A549 (cell line): ENCODE measurements around the gene SPTBN4. TPM values are rescaled to one million over a fixed set of nuclear protein-coding genes. Genes with fewer than 3 reads are reported as not detected.
"Not testable (repeated sequence)": the region's sequence is repeated elsewhere in the genome, so short reads cannot be mapped to it uniquely, and the experiment has no call there.

Source experiments
- ATAC-seq, 2 experiments: fragments of 200-7000 bp in 1 of 2; fragments of >200 bp in 1 of 2; cut with Nextera tagmentation in 1 of 2; cut with Tn5 transposase in 1 of 2; 3 replicates each; pipeline versions ENCODE4 v1.8.0 to v1.9.1; 2018 to 2020; ENCODE audit warnings: mild to moderate bottlenecking in 1 of 2, moderate library complexity in 1 of 2
- CTCF ChIA-PET: fragments of 300-600 bp; sonication (Branson Sonifier 250); formaldehyde crosslinking; extraction: SDS; loops from one replicate; lab custom pipeline; 2021; ENCODE audit warnings: antibody characterized with exemption, inconsistent platforms; lab: Yijun Ruan, JAX
- POLR2A ChIA-PET: fragments of 350-600 bp; formaldehyde crosslinking; extraction: SDS; loops from one replicate; lab custom pipeline; 2021; ENCODE audit warnings: antibody characterized with exemption, inconsistent platforms; lab: Yijun Ruan, JAX
- DNase-seq, 2 experiments: peaks; one replicate each; pipeline versions ENCODE4 v3.0.0 to v3.0.0-alpha.2; 2011 to 2016; ENCODE audit warnings: low read depth in 1 of 2, low spot score in 1 of 2
- FAIRE-seq: peaks from 2 replicates; lab custom pipeline; 2011; peaks lifted over from hg19 to GRCh38; lab: Jason Lieb, UNC
- H3K27ac ChIP-seq, 2 experiments: fragments of >200 bp; sonication (Bioruptor Twin); formaldehyde crosslinking; 3 replicates each; pipeline ENCODE4 v1.5.1; 2016 to 2017
- H3K4me1 ChIP-seq: fragments of >200 bp; sonication (Bioruptor Twin); formaldehyde crosslinking; 3 replicates; pipeline ENCODE4 v1.6.1; 2016
- H3K4me2 ChIP-seq: fragments of >200 bp; sonication (Bioruptor Twin); formaldehyde crosslinking; 3 replicates; pipeline ENCODE4 v1.6.1; 2016
- H3K4me3 ChIP-seq: fragments of >200 bp; sonication (Bioruptor Twin); formaldehyde crosslinking; 3 replicates; pipeline ENCODE4 v1.5.1; 2016
- H3K9me3 ChIP-seq: fragments of >200 bp; sonication (Bioruptor Twin); formaldehyde crosslinking; 3 replicates; pipeline ENCODE4 v1.6.1; 2016
- ATOH8 ChIP-seq: fragments of 250-450 bp; sonication (Bioruptor Pico); IDR thresholded peaks from 2 replicates; pipeline ENCODE4 v1.5.0; 2020; ENCODE audit warnings: low read depth, mild to moderate bottlenecking, moderate library complexity
- BCL3 ChIP-seq: fragments of >200 bp; sonication (Bioruptor Twin); formaldehyde crosslinking; IDR thresholded peaks from 3 replicates; pipeline ENCODE4 v1.6.1; 2016
- CEBPB ChIP-seq, 2 experiments: fragments of >200 bp in 1 of 2; sonication (Bioruptor Twin) in 1 of 2; formaldehyde crosslinking in 1 of 2; IDR thresholded peaks; 2 replicates each; pipeline ENCODE4 v1.6.1; 2012 to 2016
- CHD4 ChIP-seq: fragments of 200-600 bp; sonication (generic); IDR thresholded peaks from 2 replicates; pipeline ENCODE4 v1.6.1; 2016; ENCODE audit warnings: antibody characterized with exemption, mild to moderate bottlenecking, borderline replicate concordance
- EHF ChIP-seq: fragments of 250-450 bp; sonication (Bioruptor Pico); IDR thresholded peaks from 2 replicates; pipeline ENCODE4 v1.5.0; 2020; ENCODE audit warnings: mild to moderate bottlenecking
- ESRRA ChIP-seq: fragments of 150-350 bp; IDR thresholded peaks from 2 replicates; pipeline ENCODE4 v1.6.1; 2014; ENCODE audit warnings: mild to moderate bottlenecking, low read length, borderline replicate concordance
- HDAC2 ChIP-seq: fragments of 200-600 bp; sonication (generic); IDR thresholded peaks from 2 replicates; pipeline ENCODE4 v1.6.1; 2016
- MAX ChIP-seq: IDR thresholded peaks from 2 replicates; pipeline ENCODE4 v1.6.1; 2012
- MYC ChIP-seq: IDR thresholded peaks from 2 replicates; pipeline ENCODE4 v1.6.1; 2012; ENCODE audit warnings: mild to moderate bottlenecking, inconsistent platforms, low read length, improper control_type of control experiment, borderline replicate concordance
- POLR2AphosphoS2 ChIP-seq: conservative IDR thresholded peaks from 2 replicates; pipeline ENCODE4 v1.6.1; 2012; ENCODE audit warnings: low read length, improper control_type of control experiment, inconsistent platforms
- RNF2 ChIP-seq: fragments of 200-600 bp; sonication (generic); IDR thresholded peaks from 2 replicates; pipeline ENCODE4 v1.6.1; 2016; ENCODE audit warnings: low read depth, mild to moderate bottlenecking, antibody characterized with exemption, moderate library complexity, borderline replicate concordance
- ZFP36 ChIP-seq: fragments of 450-650 bp; IDR thresholded peaks from 2 replicates; pipeline ENCODE4 v1.6.1; 2014; ENCODE audit warnings: borderline replicate concordance; ENCODE audit not compliant: partially characterized antibody
- ZSCAN20 ChIP-seq: fragments of 250-450 bp; sonication (Bioruptor Pico); IDR thresholded peaks from 2 replicates; pipeline ENCODE4 v1.8.0; 2022; ENCODE audit warnings: mild to moderate bottlenecking, moderate library complexity
- WGBS: methylation state at CpG from one replicate; pipeline ENCODE4 v1.1.6; 2017; ENCODE audit errors: missing lambda C conversion rate; 5-methylcytosine and 5-hydroxymethylcytosine counted together
- polyA plus RNA-seq, 4 experiments: library from polyadenylated mRNA; depleted of rRNA in 3 of 4; stranded (reverse); fragments of >200 nt; fragmentation: RNase III in 1 of 4; extraction: RNeasy Plus Mini Kit Qiagen cat#74134 plus additional on column Dnase treatment in 1 of 4; gene quantifications; 2 replicates in 3 of 4; 3 replicates in 1 of 4; pipeline ENCODE4 v1.2.3, GENCODE V29; 2011 to 2017
- TF ChIP-seq, protein P1 (sequence below): fragments of 200-600 bp; sonication (generic); IDR thresholded peaks from 2 replicates; pipeline ENCODE4 v1.6.1; 2016; ENCODE audit warnings: antibody characterized with exemption, mild to moderate bottlenecking, moderate library complexity

The SPTBN4 gene
- polyA plus RNA-seq, 2 of the 4 experiments (the other 2 are of a cell fraction): 1.4 to 2.2 TPM

GRCh38 chr19:40428197-40428596, 38.6 kb upstream of the SPTBN4 start:
- H3K4me3 ChIP-seq, ATAC-seq, H3K9me3 ChIP-seq, H3K4me2 ChIP-seq, H3K27ac ChIP-seq, FAIRE-seq, DNase-seq: not testable (repeated sequence)
- ChIA-PET CTCF (interaction anchor here (1.6 to 46.6 kb wide), 3 partner anchors 5 to 25 kb away, joined by 6 to 950 read pairs (median 950); partner anchors contain the start of genes BLVRB, PRX, SERTAD1 and SERTAD3), POLR2A (interaction anchor here (0.6 kb wide), 1 partner anchor 11 kb away, joined by 4 read pairs; no protein-coding TSS in a partner anchor)
- WGBS: 97% methylated on average over 7 of the region's 7 CpGs
- peaks cover 26% of the 10 kb centered on the region for H3K4me1 ChIP-seq
- peak; percentile 30 to 46; a peak in 2 of 4 replicates for TF ChIP-seq CEBPB (IDR thresholded peaks at IDR 0.05)

DNA sequence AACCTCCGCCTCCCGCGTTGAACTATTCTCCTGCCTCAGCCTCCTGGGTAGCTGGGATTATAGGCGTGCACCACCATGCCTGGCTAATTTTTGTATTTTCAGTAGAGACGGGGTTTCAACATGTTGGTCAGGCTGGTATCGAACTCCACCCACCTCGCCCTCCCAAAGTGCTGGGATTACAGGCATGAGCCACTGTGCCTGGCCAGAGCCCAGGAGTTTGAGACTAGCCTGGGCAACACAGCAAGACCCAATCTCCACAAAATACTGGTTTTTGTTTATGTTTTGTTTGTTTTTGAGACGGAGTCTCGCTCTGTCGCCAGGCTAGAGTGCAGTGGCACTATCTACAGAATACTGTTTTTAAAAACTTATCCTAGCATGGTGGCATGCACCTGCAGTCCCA, 36.6 kb upstream of the SPTBN4 start:
- CTCF ChIA-PET: interaction anchor here (0.6 to 46.6 kb wide), 7 partner anchors 7 to 252 kb away, joined by 3 to 950 read pairs (median 4); partner anchors contain the start of genes BLVRB, PRX, SERTAD1 and SERTAD3
- 97% methylated on average over 10 of the region's 10 CpGs for WGBS
- peaks cover 27% of the 10 kb centered on the region for H3K4me1 ChIP-seq
- not testable (repeated sequence) for H3K4me2 ChIP-seq, DNase-seq, H3K27ac ChIP-seq, ATAC-seq, H3K9me3 ChIP-seq, H3K4me3 ChIP-seq, FAIRE-seq
- POLR2A ChIA-PET: interaction anchor here (0.7 to 4.6 kb wide), 3 partner anchors 9 to 27 kb away, joined by 7 to 79 read pairs (median 7); partner anchors contain the start of gene SERTAD3

GRCh38 chr19:40431698-40432097, 35.1 kb upstream of the SPTBN4 start:
- peaks cover 28% of the 10 kb centered on the region for H3K4me1 ChIP-seq
- no peak for DNase-seq
- ATAC-seq: no peak
- CTCF ChIA-PET: interaction anchor here (0.6 to 46.6 kb wide), 6 partner anchors 8 to 1367 kb away, joined by 3 to 950 read pairs (median 4); partner anchors contain the start of genes BLVRB, PRX, SERTAD1 and SERTAD3
- WGBS: 84% methylated on average over 3 of the region's 3 CpGs
- FAIRE-seq: no peak
- TF ChIP-seq BCL3 (no peak), MYC (no peak), ZFP36 (no peak), EHF (CRISPR knock-in tag) (no peak), HDAC2 (no peak)
- peak overlapping the region in 1 of 2 experiments; percentile 90; a peak in 3 of 6 replicates for H3K27ac ChIP-seq
- H3K9me3 ChIP-seq: no peaks in the 10 kb centered on the region
- POLR2A ChIA-PET: interaction anchor here (0.6 to 4.6 kb wide), 4 partner anchors 9 to 70 kb away, joined by 3 to 79 read pairs (median 6); partner anchors contain the start of gene SERTAD3
- no peak overlapping the region for H3K4me3 ChIP-seq
- no peak overlapping the region for H3K4me2 ChIP-seq

GRCh38 chr19:40432760-40433159, 34.0 kb upstream of the SPTBN4 start:
- Histone ChIP-seq H3K4me2 (peak overlapping the region; percentile 93), H3K27ac (peak overlapping the region; percentile 90 to 95), H3K4me1 (peaks cover 28% of the 10 kb centered on the region), H3K4me3 (peak overlapping the region; percentile 43)
- FAIRE-seq, ATAC-seq, DNase-seq, H3K9me3 ChIP-seq: not testable (repeated sequence)
- 0 out of 2 replicates have a peak, but pooled peaks have one; percentile 58 for TF ChIP-seq CHD4
- TF ChIP-seq MAX: 0 out of 2 replicates have a peak, but pooled peaks have one; percentile 13
- ChIA-PET CTCF (interaction anchor here (1.0 to 46.6 kb wide), 8 partner anchors 9 to 202 kb away, joined by 3 to 950 read pairs (median 4); partner anchors contain the start of genes BLVRB, PRX, SERTAD1 and SERTAD3), POLR2A (interaction anchor here (0.6 to 4.6 kb wide), 8 partner anchors 9 to 599 kb away, joined by 3 to 79 read pairs (median 6); partner anchors contain the start of genes BLVRB, DYRK1B and SERTAD3)
- WGBS: 47% methylated on average over 7 of the region's 7 CpGs

DNA sequence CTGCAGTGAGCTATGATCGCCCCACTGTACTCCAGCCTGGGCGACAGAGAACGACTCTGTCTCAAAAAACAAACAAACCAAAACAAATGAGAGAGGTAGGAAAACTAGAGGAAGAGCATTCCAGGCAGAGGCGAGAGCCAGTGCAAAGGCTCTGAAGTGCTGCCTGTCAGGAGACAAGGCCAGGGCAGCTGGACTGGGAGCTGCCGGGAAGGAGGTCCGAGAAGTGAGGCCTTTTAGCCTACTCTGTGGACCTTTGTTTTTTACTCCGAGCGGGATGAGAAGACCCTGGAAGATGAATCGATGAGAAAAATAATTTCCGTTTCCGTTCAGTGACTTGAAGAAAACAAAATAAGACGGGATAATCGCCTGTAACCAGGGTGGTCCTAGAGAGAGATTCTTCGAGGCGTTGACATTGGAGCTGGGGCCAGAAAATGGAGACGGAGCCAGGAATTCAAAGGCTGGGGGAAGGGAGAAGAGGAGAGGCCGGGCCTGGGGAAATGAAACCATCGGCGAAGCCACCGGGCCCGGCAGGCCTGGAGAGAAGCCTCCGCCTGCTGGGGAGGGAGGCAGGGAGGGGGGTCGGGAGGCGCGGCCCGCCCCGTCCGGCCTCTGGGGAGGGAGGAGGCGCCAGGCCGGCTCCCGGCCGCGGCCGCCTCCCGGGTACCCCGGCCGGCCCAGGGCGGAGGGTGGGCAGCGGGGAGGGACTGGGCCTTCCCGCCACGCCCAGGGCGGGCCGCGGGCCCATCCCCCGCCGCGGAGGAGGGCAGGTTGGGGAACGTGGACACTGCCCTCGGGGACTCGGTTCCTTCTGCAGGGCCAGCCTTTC, 33.2 kb upstream of the SPTBN4 start:
- ATAC-seq (peak; percentile 95 to 96), FAIRE-seq (peak; percentile 68), DNase-seq (peak; percentile 95 to 98)
- ChIA-PET POLR2A (interaction anchor here (0.6 to 4.6 kb wide), 12 partner anchors 7 to 170 kb away, joined by 3 to 79 read pairs (median 4); partner anchors contain the start of genes BLVRB, C19orf47, PLD3 and SERTAD1), CTCF (interaction anchor here (0.6 to 46.6 kb wide), 13 partner anchors 10 to 201 kb away, joined by 3 to 950 read pairs (median 4); partner anchors contain the start of genes BLVRB, PRX, SERTAD1 and SERTAD3)
- peaks cover 28% of the 10 kb centered on the region for H3K4me1 ChIP-seq
- H3K4me2 ChIP-seq: peak overlapping the region; percentile 93
- H3K4me3 ChIP-seq: peak overlapping the region; percentile 43
- no peaks in the 10 kb centered on the region for H3K9me3 ChIP-seq
- peak overlapping the region; percentile 90 to 95 for H3K27ac ChIP-seq
- WGBS: 4% methylated on average over 43 of the region's 50 CpGs
- TF ChIP-seq ZFP36: no peak
- TF ChIP-seq, protein P1, sequence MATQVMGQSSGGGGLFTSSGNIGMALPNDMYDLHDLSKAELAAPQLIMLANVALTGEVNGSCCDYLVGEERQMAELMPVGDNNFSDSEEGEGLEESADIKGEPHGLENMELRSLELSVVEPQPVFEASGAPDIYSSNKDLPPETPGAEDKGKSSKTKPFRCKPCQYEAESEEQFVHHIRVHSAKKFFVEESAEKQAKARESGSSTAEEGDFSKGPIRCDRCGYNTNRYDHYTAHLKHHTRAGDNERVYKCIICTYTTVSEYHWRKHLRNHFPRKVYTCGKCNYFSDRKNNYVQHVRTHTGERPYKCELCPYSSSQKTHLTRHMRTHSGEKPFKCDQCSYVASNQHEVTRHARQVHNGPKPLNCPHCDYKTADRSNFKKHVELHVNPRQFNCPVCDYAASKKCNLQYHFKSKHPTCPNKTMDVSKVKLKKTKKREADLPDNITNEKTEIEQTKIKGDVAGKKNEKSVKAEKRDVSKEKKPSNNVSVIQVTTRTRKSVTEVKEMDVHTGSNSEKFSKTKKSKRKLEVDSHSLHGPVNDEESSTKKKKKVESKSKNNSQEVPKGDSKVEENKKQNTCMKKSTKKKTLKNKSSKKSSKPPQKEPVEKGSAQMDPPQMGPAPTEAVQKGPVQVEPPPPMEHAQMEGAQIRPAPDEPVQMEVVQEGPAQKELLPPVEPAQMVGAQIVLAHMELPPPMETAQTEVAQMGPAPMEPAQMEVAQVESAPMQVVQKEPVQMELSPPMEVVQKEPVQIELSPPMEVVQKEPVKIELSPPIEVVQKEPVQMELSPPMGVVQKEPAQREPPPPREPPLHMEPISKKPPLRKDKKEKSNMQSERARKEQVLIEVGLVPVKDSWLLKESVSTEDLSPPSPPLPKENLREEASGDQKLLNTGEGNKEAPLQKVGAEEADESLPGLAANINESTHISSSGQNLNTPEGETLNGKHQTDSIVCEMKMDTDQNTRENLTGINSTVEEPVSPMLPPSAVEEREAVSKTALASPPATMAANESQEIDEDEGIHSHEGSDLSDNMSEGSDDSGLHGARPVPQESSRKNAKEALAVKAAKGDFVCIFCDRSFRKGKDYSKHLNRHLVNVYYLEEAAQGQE: no peak
- 0 out of 2 replicates have a peak, but pooled peaks have one; percentile 14 for TF ChIP-seq ESRRA
- no peak for TF ChIP-seq ZSCAN20
- TF ChIP-seq RNF2: no peak
- no peak for TF ChIP-seq POLR2AphosphoS2
- no peak for TF ChIP-seq ATOH8 (CRISPR knock-in tag)
